Hepatocyte (in vitro differentiated cells): ENCODE data around the gene INVS. TPM values are rescaled to one million over a fixed set of nuclear protein-coding genes. Genes with fewer than 3 reads are reported as not detected.

ENCODE experiments used
- DNase-seq: peaks from one replicate; pipeline ENCODE4 v3.0.0-alpha.2; 2016; ENCODE audit warnings: low spot score
- H2AFZ ChIP-seq: fragments of 200-600 bp; sonication (generic); 2 replicates; pipeline ENCODE4 v1.6.0; 2016; ENCODE audit warnings: antibody characterized with exemption, mild to moderate bottlenecking
- H3K27ac ChIP-seq: fragments of 200-600 bp; sonication (generic); 2 replicates; pipeline ENCODE4 v1.5.1; 2016; ENCODE audit warnings: mild to moderate bottlenecking
- H3K27me3 ChIP-seq: fragments of 200-600 bp; sonication (generic); 2 replicates; pipeline ENCODE4 v1.6.1; 2016
- H3K36me3 ChIP-seq: fragments of 200-600 bp; sonication (generic); replicated peaks from 2 replicates; pipeline ENCODE4 v1.5.1; 2016; ENCODE audit warnings: low read depth; ENCODE audit not compliant: insufficient read depth
- H3K4me1 ChIP-seq: fragments of 200-600 bp; sonication (generic); 2 replicates; pipeline ENCODE4 v1.5.1; 2016; ENCODE audit warnings: mild to moderate bottlenecking, moderate library complexity; ENCODE audit not compliant: insufficient read depth
- H3K4me2 ChIP-seq: fragments of 200-600 bp; sonication (generic); 2 replicates; pipeline ENCODE4 v1.6.0; 2016
- H3K4me3 ChIP-seq: fragments of 200-600 bp; sonication (generic); 2 replicates; pipeline ENCODE4 v1.5.1; 2016; ENCODE audit warnings: mild to moderate bottlenecking
- H3K79me2 ChIP-seq: fragments of 200-600 bp; sonication (generic); 2 replicates; pipeline ENCODE4 v1.6.0; 2017; ENCODE audit warnings: mild to moderate bottlenecking
- H3K9me2 ChIP-seq: fragments of 200-600 bp; sonication (generic); replicated peaks from 2 replicates; pipeline ENCODE4 v1.6.0; 2017; ENCODE audit warnings: mild to moderate bottlenecking; ENCODE audit not compliant: insufficient read depth
- H3K9me3 ChIP-seq: fragments of 200-600 bp; sonication (generic); 2 replicates; pipeline ENCODE4 v1.5.1; 2016; ENCODE audit warnings: low read depth, mild to moderate bottlenecking
- H4K20me1 ChIP-seq: fragments of 200-600 bp; sonication (generic); 2 replicates; pipeline ENCODE4 v1.6.0; 2016; ENCODE audit warnings: mild to moderate bottlenecking; ENCODE audit not compliant: insufficient read depth, poor library complexity, severe bottlenecking
- CTCF ChIP-seq: fragments of 200-600 bp; sonication (generic); IDR thresholded peaks from 2 replicates; pipeline ENCODE4 v1.5.1; 2016; ENCODE audit warnings: antibody characterized with exemption, mild to moderate bottlenecking; ENCODE audit not compliant: poor library complexity
- EZH2 ChIP-seq: fragments of 200-600 bp; sonication (generic); IDR thresholded peaks from 2 replicates; pipeline ENCODE4 v1.6.1; 2016; ENCODE audit warnings: antibody characterized with exemption, mild to moderate bottlenecking, borderline replicate concordance
- EZH2phosphoT487 ChIP-seq: fragments of 200-600 bp; sonication (generic); IDR thresholded peaks from one replicate; pipeline ENCODE4 v1.6.1; 2018; ENCODE audit warnings: antibody characterized with exemption, mild to moderate bottlenecking, low read depth, moderate library complexity; ENCODE audit not compliant: unreplicated experiment, severe bottlenecking
- WGBS: methylation state at CpG from one replicate; pipeline ENCODE4 v1.1.6; 2016; ENCODE audit warnings: low lambda C conversion rate; ENCODE audit errors: missing lambda C conversion rate; 5-methylcytosine and 5-hydroxymethylcytosine counted together
- polyA plus RNA-seq: library from polyadenylated mRNA; unstranded; fragments of >200 nt; fragmentation: Nextera tagmentation; extraction: Ambion mirVana; gene quantifications from 2 replicates; pipeline ENCODE4 v1.2.1, GENCODE V29; 2016
- total RNA-seq: library from RNA; depleted of rRNA; stranded (reverse); fragments of >200 nt; gene quantifications from 2 replicates; pipeline ENCODE4 v1.2.3, GENCODE V29; 2014

Gene INVS
- total and polyA plus RNA-seq, 2 experiments from 2014 or later: 10.1 to 26.5 TPM

DNA sequence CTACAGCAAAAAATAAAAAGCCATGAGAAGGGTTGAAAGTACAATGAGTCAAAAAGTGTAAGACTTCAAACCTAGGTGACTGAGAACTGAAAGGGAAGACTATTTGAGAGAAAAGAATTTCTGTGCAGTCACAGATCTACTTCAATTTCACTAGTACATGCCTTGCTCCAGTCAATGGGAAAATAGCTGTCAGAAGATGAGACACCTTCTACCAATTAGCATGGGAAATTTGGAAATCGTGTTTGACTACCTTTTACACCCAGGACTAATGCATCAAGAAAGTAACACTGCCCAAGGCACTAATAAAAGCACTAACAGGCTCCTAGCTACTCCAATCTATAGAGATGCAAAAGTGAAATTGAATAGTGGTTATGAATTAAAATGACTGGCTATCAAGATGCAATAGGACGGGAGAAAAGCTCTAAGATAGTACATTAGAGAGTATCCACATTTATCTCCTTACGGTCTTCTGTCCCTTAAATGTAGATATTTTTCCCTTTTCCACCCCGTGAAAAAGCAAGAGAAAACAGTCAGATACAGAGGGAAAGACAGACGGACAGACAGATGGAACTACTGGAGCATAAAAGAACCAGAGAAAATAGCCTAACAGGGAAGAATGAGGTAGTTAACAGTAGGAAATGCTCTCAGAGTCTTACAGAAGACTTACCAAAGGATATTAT is 15.5 kb upstream of the INVS start:
- no peaks in the 10 kb centered on the region for H3K9me3 ChIP-seq
- H3K27me3 ChIP-seq: no peaks in the 10 kb centered on the region
- H3K36me3 ChIP-seq: no peaks in the 10 kb centered on the region
- peaks cover 73% of the 10 kb centered on the region for H4K20me1 ChIP-seq
- DNase-seq: no peak
- H2AFZ ChIP-seq: no peak overlapping the region
- H3K9me2 ChIP-seq: no peaks in the 10 kb centered on the region
- no peak overlapping the region for H3K27ac ChIP-seq
- 87% methylated on average over 5 of the region's 5 CpGs for WGBS
- H3K4me1 ChIP-seq: no peaks in the 10 kb centered on the region
- TF ChIP-seq CTCF: no peak
- TF ChIP-seq EZH2: no peak
- TF ChIP-seq EZH2phosphoT487: no peak
- peaks cover 93% of the 10 kb centered on the region for H3K79me2 ChIP-seq
- H3K4me2 ChIP-seq: no peak overlapping the region
- H3K4me3 ChIP-seq: no peak overlapping the region

- Histone ChIP-seq H3K4me2 (no peak overlapping the region), H3K9me3 (no peaks in the 10 kb centered on the region), H4K20me1 (peaks cover 76% of the 10 kb centered on the region), H3K9me2 (no peaks in the 10 kb centered on the region), H3K4me1 (no peaks in the 10 kb centered on the region), H2AFZ (no peak overlapping the region), H3K4me3 (no peak overlapping the region), H3K27ac (no peak overlapping the region), H3K79me2 (peaks cover 97% of the 10 kb centered on the region), H3K27me3 (no peaks in the 10 kb centered on the region), H3K36me3 (no peaks in the 10 kb centered on the region)
- TF ChIP-seq EZH2phosphoT487 (no peak), EZH2 (no peak), CTCF (no peak)
- WGBS: 100% methylated on average over 1 of the region's 1 CpG
- no peak for DNase-seq
Observed at GRCh38 chr9:100084128-100084453, 15.0 kb upstream of the INVS start.

DNA sequence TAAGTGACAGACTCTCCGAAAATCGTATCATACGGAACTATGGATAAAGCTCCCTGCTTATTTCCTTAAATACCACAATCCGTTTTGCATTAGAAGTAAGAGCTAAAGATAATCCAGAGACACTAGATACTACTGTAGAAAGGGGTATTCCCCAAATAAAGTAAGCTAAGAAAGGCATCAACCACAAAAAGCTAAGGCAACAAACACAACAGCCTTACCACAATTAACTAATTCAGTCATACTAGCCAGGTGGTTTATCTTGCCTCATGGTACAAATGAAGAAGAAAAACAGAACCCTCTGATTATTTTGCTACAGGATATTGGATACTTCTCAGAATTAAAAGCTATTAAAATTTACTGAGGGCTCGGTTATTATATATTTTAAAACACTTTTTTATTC is 14.3 kb upstream of the INVS start:
- Histone ChIP-seq H3K27ac (no peak overlapping the region), H3K27me3 (no peaks in the 10 kb centered on the region), H4K20me1 (peaks cover 76% of the 10 kb centered on the region), H3K9me3 (no peaks in the 10 kb centered on the region), H3K79me2 (peaks cover 99% of the 10 kb centered on the region), H2AFZ (no peak overlapping the region), H3K4me3 (no peak overlapping the region), H3K36me3 (no peaks in the 10 kb centered on the region), H3K4me2 (no peak overlapping the region), H3K4me1 (no peaks in the 10 kb centered on the region), H3K9me2 (no peaks in the 10 kb centered on the region)
- no peak for DNase-seq
- WGBS: 96% methylated on average over 5 of the region's 5 CpGs
- TF ChIP-seq EZH2phosphoT487 (no peak), CTCF (no peak), EZH2 (no peak)
